Breast epithelium (tissue), 4 donors: Measurements from ENCODE around the gene AP3S2. TPM values are rescaled to one million over a fixed set of nuclear protein-coding genes. Genes with fewer than 3 reads are reported as not detected.
"Not testable (repeated sequence)": the region's sequence is repeated elsewhere in the genome, so short reads cannot be mapped to it uniquely, and the experiment has no call there.

Experiments
- DNase-seq, 2 donors: peaks; one replicate each; pipeline ENCODE4 v3.0.0-alpha.2; 2019; ENCODE audit warnings: low spot score in 2 of 2
- H3K27ac ChIP-seq, 2 donors: fragments of 200-600 bp; sonication (generic) in 1 of 2; one replicate each; pipeline ENCODE4 v1.5.1; 2016 to 2019; ENCODE audit warnings: mild to moderate bottlenecking in 1 of 2
- H3K27me3 ChIP-seq, 2 donors: fragments of 200-600 bp; sonication (generic) in 1 of 2; one replicate each; pipeline versions ENCODE4 v1.5.1 to v1.6.0; 2017 to 2019; ENCODE audit warnings: control low read depth in 1 of 2, mild to moderate bottlenecking in 1 of 2
- H3K36me3 ChIP-seq: fragments of 200-600 bp; one replicate; pipeline ENCODE4 v1.5.1; 2019
- H3K4me1 ChIP-seq, 2 donors: fragments of 200-600 bp; sonication (generic); one replicate each; pipeline ENCODE4 v1.5.1; 2016 to 2019; ENCODE audit warnings: control low read depth in 1 of 2
- H3K4me3 ChIP-seq, 3 donors: fragments of 200-600 bp; sonication (generic); 1 replicate in 2 of 3; 2 replicates in 1 of 3; pipeline ENCODE4 v1.5.1; 2016 to 2019; ENCODE audit warnings: mild to moderate bottlenecking in 3 of 3, moderate library complexity in 2 of 3
- H3K9me3 ChIP-seq, 2 donors: fragments of 200-600 bp; sonication (generic) in 1 of 2; one replicate each; pipeline ENCODE4 v1.5.1; 2016 to 2019; ENCODE audit warnings: control low read depth in 1 of 2
- POLR2A ChIP-seq: fragments of 450-650 bp; IDR thresholded peaks from one replicate; pipeline ENCODE4 v1.6.1; 2016; ENCODE audit warnings: antibody characterized with exemption, mild to moderate bottlenecking, moderate library complexity
- POLR2AphosphoS5 ChIP-seq, 3 donors: sonication (generic); formaldehyde crosslinking; IDR thresholded peaks; one replicate each; pipeline ENCODE4 v1.6.1; 2017; ENCODE audit warnings: antibody characterized with exemption in 3 of 3
- intact Hi-C: fragments of 100-400 bp; cut with DNase I; formaldehyde crosslinking; loops from one replicate; pipeline ENCODE4 v1.15.1; 2023; ENCODE audit warnings: low total_unique reads
- total RNA-seq, 3 donors: library from RNA; depleted of rRNA; stranded (reverse); fragments of >200 nt; gene quantifications; one replicate each; pipeline ENCODE4 v1.1.0, GENCODE V29; 2016
- TF ChIP-seq, protein P1 (sequence below), 3 donors: fragments of 450-650 bp; IDR thresholded peaks; one replicate each; pipeline ENCODE4 v1.5.1; 2016 to 2017; ENCODE audit warnings: antibody characterized with exemption in 3 of 3, mild to moderate bottlenecking in 3 of 3, moderate library complexity in 3 of 3

Gene AP3S2
- 10 to 100 TPM; 37.4 to 57.4 (median 52.8) TPM for total RNA-seq

DNA sequence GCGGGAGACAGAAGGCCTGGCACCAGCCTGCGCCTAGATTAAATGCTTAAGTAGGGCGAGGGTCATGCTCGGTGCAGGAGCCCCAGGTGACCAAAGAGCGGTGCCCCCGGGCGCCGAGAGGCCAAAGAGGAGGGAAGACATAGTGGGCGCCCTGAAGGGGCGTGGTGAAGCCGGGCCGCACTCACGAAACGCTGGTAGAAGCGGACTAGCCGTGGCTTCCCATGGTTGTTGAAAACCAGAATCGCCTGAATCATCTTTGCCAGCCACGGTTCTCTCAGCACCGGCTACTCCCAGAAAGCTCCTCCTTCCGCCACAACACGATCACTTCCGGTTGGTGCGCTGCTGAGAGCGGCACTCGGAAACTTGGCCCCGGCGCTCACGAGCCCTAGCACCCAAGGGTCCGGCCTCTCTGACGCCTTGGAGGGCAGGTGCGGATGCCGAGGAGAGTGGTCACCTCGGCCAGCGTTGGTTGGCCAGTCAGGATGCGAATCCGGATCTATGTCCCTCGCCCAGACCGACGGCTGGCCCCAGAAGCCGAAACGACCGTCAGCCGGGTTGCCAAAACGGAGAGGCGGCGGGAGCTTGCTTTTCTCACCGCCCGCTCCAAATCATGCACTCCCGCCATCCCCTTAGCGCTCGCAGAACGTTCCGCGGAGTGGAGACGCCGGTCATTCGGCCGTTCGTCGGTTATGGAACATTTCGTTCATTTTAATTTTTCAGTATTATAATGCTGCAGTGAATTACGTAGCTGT, at the start of gene AP3S2:
Gene AP3S2, minus strand, starts transcription at position 299 of the 752 bp plus-strand sequence. Its CDS starts 45 bp downstream, at position 254.
- peak within 1 kb of the TSS; percentile 76 to 95 (median 87) for H3K4me3 ChIP-seq
- no peaks in the 10 kb centered on the region for H3K27me3 ChIP-seq
- H3K27ac ChIP-seq = peak within 1 kb of the TSS; percentile 92 to 93
- intact Hi-C loops = loop anchor here (10.0 kb wide), 1 partner anchor 181 kb away; no protein-coding TSS in a partner anchor
- DNase-seq = peak; percentile 91 to 94
- no peaks in the 10 kb centered on the region for H3K36me3 ChIP-seq
- H3K4me1 ChIP-seq = no peaks in the 10 kb centered on the region
- H3K9me3 ChIP-seq = no peaks in the 10 kb centered on the region
- TF ChIP-seq POLR2A = no peak
- TF ChIP-seq POLR2AphosphoS5 (IDR thresholded peaks at IDR 0.05) = peak; percentile 84 to 94 (median 92)
- TF ChIP-seq, protein P1, sequence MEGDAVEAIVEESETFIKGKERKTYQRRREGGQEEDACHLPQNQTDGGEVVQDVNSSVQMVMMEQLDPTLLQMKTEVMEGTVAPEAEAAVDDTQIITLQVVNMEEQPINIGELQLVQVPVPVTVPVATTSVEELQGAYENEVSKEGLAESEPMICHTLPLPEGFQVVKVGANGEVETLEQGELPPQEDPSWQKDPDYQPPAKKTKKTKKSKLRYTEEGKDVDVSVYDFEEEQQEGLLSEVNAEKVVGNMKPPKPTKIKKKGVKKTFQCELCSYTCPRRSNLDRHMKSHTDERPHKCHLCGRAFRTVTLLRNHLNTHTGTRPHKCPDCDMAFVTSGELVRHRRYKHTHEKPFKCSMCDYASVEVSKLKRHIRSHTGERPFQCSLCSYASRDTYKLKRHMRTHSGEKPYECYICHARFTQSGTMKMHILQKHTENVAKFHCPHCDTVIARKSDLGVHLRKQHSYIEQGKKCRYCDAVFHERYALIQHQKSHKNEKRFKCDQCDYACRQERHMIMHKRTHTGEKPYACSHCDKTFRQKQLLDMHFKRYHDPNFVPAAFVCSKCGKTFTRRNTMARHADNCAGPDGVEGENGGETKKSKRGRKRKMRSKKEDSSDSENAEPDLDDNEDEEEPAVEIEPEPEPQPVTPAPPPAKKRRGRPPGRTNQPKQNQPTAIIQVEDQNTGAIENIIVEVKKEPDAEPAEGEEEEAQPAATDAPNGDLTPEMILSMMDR (IDR thresholded peaks at IDR 0.05) = peak in 1 of 3 donors; percentile 29

DNA sequence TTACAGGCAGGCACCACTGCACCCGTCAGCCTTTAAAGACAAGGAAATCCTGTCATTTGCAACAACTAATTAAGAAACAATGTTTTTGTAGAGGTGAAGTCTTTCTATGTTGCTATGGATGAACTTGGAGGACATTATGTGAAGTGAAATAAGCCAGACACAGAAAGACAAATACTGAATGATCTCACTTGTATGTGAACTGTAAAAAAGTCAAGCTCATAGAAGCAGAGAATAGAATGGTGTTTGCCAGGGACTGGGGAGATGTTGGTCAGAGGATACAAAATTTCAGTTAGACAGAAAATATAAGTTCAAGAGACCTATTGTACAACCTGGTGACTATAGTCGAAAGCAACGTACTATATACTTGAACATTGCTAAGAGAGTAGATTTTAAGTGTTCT, 46.1 kb upstream of the AP3S2 start:
- no peak overlapping the region for H3K27ac ChIP-seq
- H3K27me3 ChIP-seq = no peaks in the 10 kb centered on the region
- no peak overlapping the region for H3K4me3 ChIP-seq
- intact Hi-C loops = loop anchor here (2.0 kb wide), 1 partner anchor 39 kb away; no protein-coding TSS in a partner anchor
- H3K9me3 ChIP-seq = no peaks in the 10 kb centered on the region
- DNase-seq = no peak
- H3K4me1 ChIP-seq = no peaks in the 10 kb centered on the region
- H3K36me3 ChIP-seq = no peaks in the 10 kb centered on the region
- TF ChIP-seq POLR2A = no peak
- TF ChIP-seq POLR2AphosphoS5 (IDR thresholded peaks at IDR 0.05) = no peak
- TF ChIP-seq, protein P1 (IDR thresholded peaks at IDR 0.05) = no peak

- not testable (repeated sequence) for H3K36me3 ChIP-seq, H3K27ac ChIP-seq, H3K4me1 ChIP-seq, H3K27me3 ChIP-seq, H3K4me3 ChIP-seq, DNase-seq, H3K9me3 ChIP-seq
- intact Hi-C loops = loop anchor here (2.0 kb wide), 1 partner anchor 39 kb away; no protein-coding TSS in a partner anchor
Measured at GRCh38 chr15:89939377-89939776, 45.6 kb upstream of the AP3S2 start.

DNA sequence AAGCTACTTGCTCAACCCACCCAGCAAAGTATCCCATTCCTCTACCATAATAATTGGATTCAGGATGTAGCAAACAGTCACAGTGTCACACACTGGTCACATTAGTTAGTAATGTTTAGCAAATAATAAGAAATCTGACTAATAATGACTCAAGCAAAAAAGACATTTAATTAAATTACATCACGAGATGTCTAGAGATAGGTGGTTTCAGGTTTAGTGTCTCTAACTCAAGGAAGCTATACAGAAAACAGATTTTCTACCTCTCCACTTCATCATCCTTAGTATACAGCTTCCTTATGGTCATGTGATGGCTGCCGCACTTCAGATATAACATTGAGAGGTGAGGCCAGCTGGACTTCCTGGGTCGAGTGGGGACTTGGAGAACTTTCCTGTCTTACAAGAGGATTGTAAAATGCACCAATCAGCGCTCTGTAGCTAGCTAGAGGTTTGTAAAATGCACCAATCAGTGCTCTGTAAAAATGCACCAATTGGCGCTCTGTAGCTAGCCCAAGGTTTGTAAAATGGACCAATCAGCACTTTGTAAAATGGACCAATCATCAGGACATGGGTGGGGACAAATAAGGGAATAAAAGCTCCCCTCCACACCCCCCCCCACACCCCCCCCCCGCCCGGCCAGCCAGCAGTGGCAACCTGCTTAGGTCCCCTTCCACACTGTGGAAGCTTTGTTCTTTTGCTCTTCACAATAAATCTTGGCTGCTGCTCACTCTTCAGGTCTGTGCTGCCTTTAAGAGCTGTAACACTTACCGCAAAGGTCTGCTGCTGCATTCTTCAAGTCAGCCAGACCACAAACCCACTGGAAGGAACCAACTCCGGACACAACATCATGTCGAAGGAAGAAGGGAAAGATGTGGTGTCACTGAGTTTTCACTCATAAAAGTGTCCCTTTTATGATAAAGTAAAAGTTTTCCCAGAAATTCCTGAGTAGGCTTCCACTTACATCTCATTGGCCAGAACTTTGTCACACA, 43.9 kb upstream of the AP3S2 start:
- no peaks in the 10 kb centered on the region for H3K9me3 ChIP-seq
- no peaks in the 10 kb centered on the region for H3K4me1 ChIP-seq
- no peak overlapping the region for H3K4me3 ChIP-seq
- TF ChIP-seq POLR2A = no peak
- no peak for TF ChIP-seq POLR2AphosphoS5 (IDR thresholded peaks at IDR 0.05)
- TF ChIP-seq, protein P1 (IDR thresholded peaks at IDR 0.05) = no peak
- intact Hi-C loops = loop anchor here (2.0 kb wide), 1 partner anchor 41 kb away; no protein-coding TSS in a partner anchor
- no peaks in the 10 kb centered on the region for H3K36me3 ChIP-seq
- no peak overlapping the region for H3K27ac ChIP-seq
- no peaks in the 10 kb centered on the region for H3K27me3 ChIP-seq
- no peak for DNase-seq

DNA sequence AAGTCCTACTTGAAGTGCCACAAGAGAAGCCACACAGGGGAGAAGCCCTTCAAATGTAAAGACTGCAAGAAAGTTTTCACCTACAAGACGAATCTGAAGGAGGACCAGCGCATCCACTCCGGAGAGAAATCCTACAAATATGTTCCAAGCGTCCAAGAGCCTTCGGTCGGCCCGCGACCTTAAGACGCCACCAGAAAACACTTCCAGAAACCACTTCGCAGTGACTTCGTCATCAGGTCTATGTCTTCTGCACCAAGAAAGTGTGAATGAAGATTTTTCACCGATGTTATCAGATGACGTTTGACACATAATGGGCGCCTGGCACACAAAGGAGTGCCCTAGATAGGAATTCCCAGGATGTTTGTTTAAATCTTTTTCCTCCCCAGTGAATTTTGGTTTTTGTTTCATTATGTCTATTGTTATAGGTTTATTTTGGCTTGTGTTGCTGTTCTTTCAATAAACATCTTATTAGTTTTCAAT, 43.0 kb upstream of the AP3S2 start:
- intact Hi-C loops = no loop called here
- H3K27ac ChIP-seq = no peak overlapping the region
- no peaks in the 10 kb centered on the region for H3K27me3 ChIP-seq
- no peaks in the 10 kb centered on the region for H3K4me1 ChIP-seq
- H3K9me3 ChIP-seq = no peaks in the 10 kb centered on the region
- H3K36me3 ChIP-seq = no peaks in the 10 kb centered on the region
- DNase-seq = no peak
- no peak overlapping the region for H3K4me3 ChIP-seq
- no peak for TF ChIP-seq POLR2A
- TF ChIP-seq, protein P1 (IDR thresholded peaks at IDR 0.05) = no peak
- no peak for TF ChIP-seq POLR2AphosphoS5 (IDR thresholded peaks at IDR 0.05)
